CD4-positive, alpha-beta T cell treated with Interleukin-4 for 4 hours (primary cell): ENCODE data around the gene CRELD1.
"Not testable (repeated sequence)": the region's sequence is repeated elsewhere in the genome, so short reads cannot be mapped to it uniquely, and the experiment has no call there.

ENCODE experiments used
- DNase-seq: peaks from one replicate; pipeline ENCODE4 v3.0.0-alpha.2; 2020

CRELD1 gene

GRCh38 chr3:9937486-9938238 is 4.0 kb downstream of the CRELD1 start:
- no peak for DNase-seq

GRCh38 chr3:9938966-9939365 is 5.3 kb downstream of the CRELD1 start:
- DNase-seq, result no peak

DNA sequence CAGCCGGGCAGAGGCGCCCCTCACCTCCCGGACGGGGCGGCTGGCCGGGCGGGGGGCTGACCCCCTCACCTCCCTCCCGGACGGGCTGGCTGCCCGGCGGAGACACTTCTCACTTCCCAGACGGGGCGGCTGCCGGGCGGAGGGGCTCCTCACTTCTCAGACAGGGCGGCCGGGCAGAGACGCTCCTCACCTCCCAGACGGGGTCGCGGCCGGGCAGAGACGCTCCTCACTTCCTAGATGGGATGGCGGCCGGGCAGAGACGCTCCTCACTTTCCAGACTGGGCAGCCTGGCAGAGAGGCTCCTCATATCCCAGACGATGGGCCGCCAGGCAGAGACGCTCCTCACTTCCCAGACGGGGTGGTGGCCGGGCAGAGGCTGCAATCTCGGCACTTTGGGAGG is 6.3 kb downstream of the CRELD1 start:
- not testable (repeated sequence) for DNase-seq

DNA sequence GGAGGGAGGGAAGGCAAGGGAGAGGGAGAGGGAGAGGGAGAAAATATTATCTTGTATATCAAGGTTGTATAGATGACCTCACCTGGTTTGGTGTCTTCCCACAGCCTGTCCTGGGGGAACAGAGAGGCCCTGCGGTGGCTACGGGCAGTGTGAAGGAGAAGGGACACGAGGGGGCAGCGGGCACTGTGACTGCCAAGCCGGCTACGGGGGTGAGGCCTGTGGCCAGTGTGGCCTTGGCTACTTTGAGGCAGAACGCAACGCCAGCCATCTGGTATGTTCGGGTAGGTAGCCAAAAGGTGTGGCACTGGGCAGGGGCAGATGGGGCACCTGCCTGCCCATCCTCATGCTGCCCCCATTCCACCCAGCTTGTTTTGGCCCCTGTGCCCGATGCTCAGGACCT is 7.1 kb downstream of the CRELD1 start:
- DNase-seq, result no peak

DNA sequence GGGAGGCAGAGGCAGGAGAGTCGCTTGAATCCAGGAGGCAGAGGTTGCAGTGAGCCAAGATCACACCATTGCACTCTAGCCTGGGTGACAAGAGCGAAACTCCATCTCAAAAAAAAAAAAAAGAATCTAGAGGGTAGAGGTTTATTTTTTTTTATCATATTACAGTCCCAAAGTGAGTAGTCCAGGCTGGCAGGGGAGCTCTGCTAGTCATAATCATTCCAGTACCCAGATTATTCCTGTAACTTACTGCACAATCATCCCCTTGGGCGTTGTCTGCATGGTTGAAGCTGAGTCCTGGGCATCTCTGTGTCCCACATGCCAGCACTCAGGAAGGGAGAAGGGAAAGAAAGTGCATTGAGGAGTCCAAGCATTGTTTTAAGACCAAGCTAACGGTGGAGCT is 8.5 kb downstream of the CRELD1 start:
- no peak for DNase-seq

- DNase-seq, result no peak
These were observed 9.5 kb downstream of the CRELD1 start for GRCh38 chr3:9942934-9943690.

DNA sequence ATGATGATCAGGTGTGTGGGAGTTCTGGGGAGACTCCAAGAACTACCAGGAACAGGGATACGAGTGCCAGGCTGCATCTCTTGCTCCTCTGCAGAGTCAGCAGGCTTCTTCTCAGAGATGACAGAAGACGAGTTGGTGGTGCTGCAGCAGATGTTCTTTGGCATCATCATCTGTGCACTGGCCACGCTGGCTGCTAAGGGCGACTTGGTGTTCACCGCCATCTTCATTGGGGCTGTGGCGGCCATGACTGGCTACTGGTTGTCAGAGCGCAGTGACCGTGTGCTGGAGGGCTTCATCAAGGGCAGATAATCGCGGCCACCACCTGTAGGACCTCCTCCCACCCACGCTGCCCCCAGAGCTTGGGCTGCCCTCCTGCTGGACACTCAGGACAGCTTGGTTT is 10.6 kb downstream of the CRELD1 start:
- DNase-seq, result no peak

- no peak for DNase-seq
These were observed 11.7 kb downstream of the CRELD1 start for GRCh38 chr3:9945358-9945757.

GRCh38 chr3:9946112-9947024 is 12.7 kb downstream of the CRELD1 start:
- DNase-seq, result peak; percentile 81

GRCh38 chr3:9947025-9947995 is 13.7 kb downstream of the CRELD1 start:
- no peak for DNase-seq

DNA sequence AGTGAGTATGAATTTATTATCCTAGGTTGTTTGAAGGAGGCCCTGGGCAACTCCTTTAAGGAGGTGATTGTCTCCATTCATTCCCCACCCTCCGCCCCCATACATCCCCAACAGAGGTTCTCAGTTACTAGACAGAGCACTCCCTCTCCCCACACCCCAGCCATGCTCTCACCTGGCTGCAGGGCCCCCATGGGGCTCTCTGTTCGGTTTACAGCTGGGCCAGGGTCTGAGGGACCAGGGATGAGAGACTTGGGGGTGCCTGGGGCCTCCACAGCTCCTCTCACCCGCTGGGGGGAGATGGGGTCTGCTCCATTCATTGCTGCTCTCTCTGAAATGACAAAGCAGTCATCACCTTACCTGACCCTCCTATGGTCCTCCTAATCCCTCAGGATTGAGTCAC is 15.0 kb downstream of the CRELD1 start:
- no peak for DNase-seq

- DNase-seq, result no peak
These were observed 15.5 kb downstream of the CRELD1 start for GRCh38 chr3:9949115-9949514.

- DNase-seq, result no peak
These were observed 16.0 kb downstream of the CRELD1 start for GRCh38 chr3:9949626-9950025.

- no peak for DNase-seq
These were observed 17.5 kb downstream of the CRELD1 start for GRCh38 chr3:9951126-9951525.

- no peak for DNase-seq
These were observed 17.9 kb downstream of the CRELD1 start for GRCh38 chr3:9951598-9951961.

DNA sequence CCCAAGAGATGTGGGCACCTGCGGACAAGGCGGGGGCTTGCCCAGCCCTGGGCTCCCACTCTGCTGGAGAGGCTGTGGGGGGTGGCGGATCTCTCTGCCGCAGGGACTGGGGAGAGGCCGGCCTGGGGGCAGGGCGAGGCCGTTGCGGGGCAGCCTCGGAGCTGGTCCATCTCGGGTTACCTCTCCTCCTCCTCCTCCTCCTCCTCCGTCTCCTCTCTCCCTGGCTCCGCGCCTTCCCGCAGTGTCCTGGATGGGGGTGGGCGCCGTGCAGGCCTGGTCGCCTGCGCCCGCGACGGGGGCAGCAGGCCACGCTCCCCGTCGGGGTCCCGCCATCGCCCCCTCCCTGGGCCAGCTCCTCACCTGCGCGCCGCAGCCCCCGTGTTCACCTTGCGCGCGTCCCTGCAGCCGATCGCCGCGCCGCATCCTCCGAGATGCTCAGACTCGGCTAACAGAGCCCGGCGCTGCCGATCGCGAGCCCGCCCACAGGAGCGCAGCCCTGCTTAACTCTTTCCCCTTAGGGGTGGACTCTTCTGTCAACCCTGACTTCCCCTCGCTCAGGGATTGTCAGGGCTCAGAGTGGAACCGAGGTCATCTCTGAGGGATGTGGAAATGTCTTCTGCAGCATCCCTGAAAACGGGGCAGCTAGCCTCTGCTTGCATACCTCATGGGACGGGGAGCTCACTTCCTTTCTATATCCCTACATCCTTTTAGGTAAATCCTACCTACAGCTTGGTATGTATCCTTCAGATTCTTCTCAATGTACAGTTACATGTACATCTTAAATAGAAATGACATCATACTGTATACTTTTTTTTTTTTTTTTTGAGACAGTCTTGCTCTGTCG is 18.6 kb downstream of the CRELD1 start, which contains the start of gene PRRT3:
Gene PRRT3 (minus strand): TSS at position 447 of the 844 bp plus-strand sequence. CDS start 2,293 bp downstream, outside the sequence.
- peak; percentile 36 for DNase-seq

DNA sequence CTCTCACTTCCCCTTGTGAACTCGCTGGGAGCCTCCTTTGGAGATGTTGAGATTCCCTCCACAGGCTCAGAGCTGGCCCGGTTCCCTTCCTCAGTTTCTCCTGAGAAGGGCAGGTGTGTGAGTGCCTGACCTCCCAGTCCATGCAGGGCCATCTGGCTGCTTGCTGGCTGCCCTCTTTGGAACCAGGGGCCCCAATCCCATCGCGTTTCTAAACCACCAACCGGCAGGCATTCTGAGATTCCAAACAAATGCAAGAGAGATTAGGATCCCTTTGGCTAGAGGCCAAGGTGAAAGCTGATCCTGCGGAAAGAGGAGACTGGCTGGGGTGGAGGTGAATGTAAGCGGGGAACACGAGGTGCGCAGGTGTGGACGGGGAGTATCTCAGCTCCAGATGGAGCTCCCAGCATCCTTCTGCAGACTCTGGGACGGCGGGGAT is 21.5 kb downstream of the CRELD1 start:
- DNase-seq, result no peak

DNA sequence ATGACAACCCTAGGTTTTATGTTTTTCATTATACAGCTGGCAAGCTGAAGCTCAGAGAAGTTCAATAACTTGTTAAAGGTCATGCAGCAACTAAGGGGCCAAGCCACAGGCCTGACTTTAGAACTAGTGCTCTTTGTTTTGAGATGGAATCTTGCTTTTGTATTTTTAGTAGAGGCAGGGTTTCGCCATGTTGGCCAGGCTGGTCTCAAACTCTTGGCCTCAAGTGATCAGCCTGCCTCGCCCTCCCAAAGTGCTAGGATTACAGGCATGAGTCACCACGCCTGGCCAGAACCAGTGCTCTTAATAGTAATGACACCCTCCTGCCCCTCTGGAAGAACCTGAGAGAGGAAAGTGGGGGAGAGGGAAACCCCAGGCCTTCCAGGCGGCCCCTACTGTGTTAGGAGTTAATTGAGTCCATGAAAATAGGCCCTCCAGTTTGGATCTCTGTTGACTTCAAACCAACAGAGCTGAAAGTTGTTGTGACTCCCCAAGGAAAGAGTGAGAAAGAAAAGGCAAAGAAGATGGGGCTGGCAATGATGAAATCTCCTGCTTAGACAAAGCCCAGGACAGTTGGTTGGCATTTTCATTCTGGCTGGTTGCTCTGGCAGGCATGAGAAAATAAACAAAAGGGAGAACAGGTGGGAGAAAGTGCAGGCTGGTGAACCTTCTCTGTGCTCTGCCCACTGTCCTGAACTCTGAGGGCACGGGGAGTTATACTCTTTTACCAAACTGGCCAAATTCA is 22.1 kb downstream of the CRELD1 start:
- no peak for DNase-seq

GRCh38 chr3:9957214-9957613 is 23.6 kb downstream of the CRELD1 start:
- no peak for DNase-seq

DNA sequence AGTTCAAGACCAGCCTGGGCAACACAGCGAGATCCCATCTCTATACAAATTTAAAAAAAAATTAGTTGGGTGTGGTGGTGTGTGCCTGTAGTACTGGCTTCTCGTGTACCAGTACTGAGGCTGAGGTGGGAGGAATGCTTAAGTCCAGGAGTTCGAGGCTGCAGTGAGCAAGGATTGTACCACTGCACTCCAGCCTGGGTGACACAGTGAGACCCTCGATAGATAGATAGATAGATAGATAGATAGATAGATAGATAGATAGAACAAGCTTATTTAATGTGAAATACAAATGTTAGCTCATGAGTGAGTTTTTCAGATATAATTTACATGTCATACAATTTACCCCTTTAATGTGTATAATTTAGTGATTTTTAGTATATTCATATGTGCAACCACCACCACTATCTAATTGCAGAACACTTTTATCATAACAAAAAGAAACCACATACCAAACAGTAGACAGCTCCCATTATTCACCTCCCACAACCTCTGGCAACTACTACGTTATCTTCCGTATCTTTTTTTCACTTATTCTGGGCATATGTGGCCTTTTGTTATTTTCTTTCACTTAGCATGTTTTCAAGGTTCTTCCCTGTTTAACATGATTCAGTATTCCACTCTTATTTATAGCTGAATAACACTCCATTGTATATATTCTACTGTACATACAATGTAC is 31.7 kb downstream of the CRELD1 start:
- DNase-seq, result no peak
